HL-60 (cell line): Measurements from ENCODE around the gene BICRAL.

Experiments
- CTCF ChIP-seq: IDR thresholded peaks from one replicate; pipeline ENCODE4 v1.5.1; 2011; ENCODE audit warnings: low read length, control low read depth, inconsistent platforms; ENCODE audit not compliant: insufficient read depth
- TF ChIP-seq, protein P1 (sequence below): IDR thresholded peaks from 2 replicates; pipeline ENCODE4 v1.6.1; 2012; ENCODE audit warnings: low read depth; ENCODE audit not compliant: insufficient replicate concordance

- TF ChIP-seq, protein P1, sequence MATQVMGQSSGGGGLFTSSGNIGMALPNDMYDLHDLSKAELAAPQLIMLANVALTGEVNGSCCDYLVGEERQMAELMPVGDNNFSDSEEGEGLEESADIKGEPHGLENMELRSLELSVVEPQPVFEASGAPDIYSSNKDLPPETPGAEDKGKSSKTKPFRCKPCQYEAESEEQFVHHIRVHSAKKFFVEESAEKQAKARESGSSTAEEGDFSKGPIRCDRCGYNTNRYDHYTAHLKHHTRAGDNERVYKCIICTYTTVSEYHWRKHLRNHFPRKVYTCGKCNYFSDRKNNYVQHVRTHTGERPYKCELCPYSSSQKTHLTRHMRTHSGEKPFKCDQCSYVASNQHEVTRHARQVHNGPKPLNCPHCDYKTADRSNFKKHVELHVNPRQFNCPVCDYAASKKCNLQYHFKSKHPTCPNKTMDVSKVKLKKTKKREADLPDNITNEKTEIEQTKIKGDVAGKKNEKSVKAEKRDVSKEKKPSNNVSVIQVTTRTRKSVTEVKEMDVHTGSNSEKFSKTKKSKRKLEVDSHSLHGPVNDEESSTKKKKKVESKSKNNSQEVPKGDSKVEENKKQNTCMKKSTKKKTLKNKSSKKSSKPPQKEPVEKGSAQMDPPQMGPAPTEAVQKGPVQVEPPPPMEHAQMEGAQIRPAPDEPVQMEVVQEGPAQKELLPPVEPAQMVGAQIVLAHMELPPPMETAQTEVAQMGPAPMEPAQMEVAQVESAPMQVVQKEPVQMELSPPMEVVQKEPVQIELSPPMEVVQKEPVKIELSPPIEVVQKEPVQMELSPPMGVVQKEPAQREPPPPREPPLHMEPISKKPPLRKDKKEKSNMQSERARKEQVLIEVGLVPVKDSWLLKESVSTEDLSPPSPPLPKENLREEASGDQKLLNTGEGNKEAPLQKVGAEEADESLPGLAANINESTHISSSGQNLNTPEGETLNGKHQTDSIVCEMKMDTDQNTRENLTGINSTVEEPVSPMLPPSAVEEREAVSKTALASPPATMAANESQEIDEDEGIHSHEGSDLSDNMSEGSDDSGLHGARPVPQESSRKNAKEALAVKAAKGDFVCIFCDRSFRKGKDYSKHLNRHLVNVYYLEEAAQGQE = no peak
- TF ChIP-seq CTCF = no peak
These were observed 37.4 kb upstream of the BICRAL start for GRCh38 chr6:42744351-42744893.
